Neural cell (in vitro differentiated cells): ENCODE results near the gene DCAF15. TPM values are rescaled to one million over a fixed set of nuclear protein-coding genes. Genes with fewer than 3 reads are reported as not detected.

Source experiments
- H2AFZ ChIP-seq: fragments of 200-600, 300-800 bp; sonication (generic), shearing (Covaris generic); 2 replicates; pipeline ENCODE4 v1.6.0; 2014; ENCODE audit warnings: low read depth, mild to moderate bottlenecking, antibody characterized with exemption, low read length, moderate library complexity
- H3F3A ChIP-seq: fragments of 200-600 bp; shearing (Covaris generic); 2 replicates; pipeline ENCODE4 v1.6.1; 2016; ENCODE audit warnings: mild to moderate bottlenecking, moderate library complexity, mixed read lengths, antibody characterized with exemption, low read length; ENCODE audit not compliant: insufficient read depth, poor library complexity, severe bottlenecking
- H3K27ac ChIP-seq: fragments of 200-600, 300-800 bp; sonication (generic), shearing (Covaris generic); 2 replicates; pipeline ENCODE4 v1.5.1; 2014; ENCODE audit warnings: mild to moderate bottlenecking, low read length, moderate library complexity
- H3K27me3 ChIP-seq: fragments of 300-800, 200-600 bp; sonication (generic), shearing (Covaris generic); 2 replicates; pipeline ENCODE4 v1.6.0; 2014; ENCODE audit warnings: mild to moderate bottlenecking, low read depth, low read length, moderate library complexity; ENCODE audit not compliant: insufficient read depth
- H3K36me3 ChIP-seq: fragments of 300-800, 200-600 bp; sonication (generic), shearing (Covaris generic); 2 replicates; pipeline ENCODE4 v1.5.1; 2014; ENCODE audit warnings: mild to moderate bottlenecking, antibody characterized with exemption, low read length, moderate library complexity; ENCODE audit not compliant: insufficient read depth
- H3K4me2 ChIP-seq: fragments of 300-800, 200-600 bp; sonication (generic), shearing (Covaris generic); 2 replicates; pipeline ENCODE4 v1.6.0; 2014; ENCODE audit warnings: mild to moderate bottlenecking, low read length
- H3K4me3 ChIP-seq: fragments of 300-800, 200-600 bp; sonication (generic), shearing (Covaris generic); 2 replicates; pipeline ENCODE4 v1.5.1; 2014; ENCODE audit warnings: mild to moderate bottlenecking, low read length, moderate library complexity
- H3K79me2 ChIP-seq: fragments of 200-600 bp; shearing (Covaris generic); replicated peaks from 2 replicates; pipeline ENCODE4 v1.6.0; 2014; ENCODE audit warnings: mild to moderate bottlenecking, low read length, moderate library complexity; ENCODE audit not compliant: insufficient read depth
- H3K9ac ChIP-seq: fragments of 300-800, 200-600 bp; sonication (generic), shearing (Covaris generic); 2 replicates; pipeline ENCODE4 v1.6.1; 2016; ENCODE audit warnings: mild to moderate bottlenecking, low read length, mixed read lengths
- H3K9me2 ChIP-seq: fragments of 200-600 bp; shearing (Covaris generic); 2 replicates; pipeline ENCODE4 v1.6.1; 2016; ENCODE audit warnings: mild to moderate bottlenecking, low read length, mixed read lengths; ENCODE audit not compliant: insufficient read depth
- H3K9me3 ChIP-seq: fragments of 200-600, 300-800 bp; sonication (generic), shearing (Covaris generic); 2 replicates; pipeline ENCODE4 v1.6.1; 2016; ENCODE audit warnings: mild to moderate bottlenecking, mixed run types, low read length, moderate library complexity, mixed read lengths
- H4K20me1 ChIP-seq: fragments of 200-600 bp; shearing (Covaris generic); 2 replicates; pipeline ENCODE4 v1.6.1; 2016; ENCODE audit warnings: mild to moderate bottlenecking, mixed run types; ENCODE audit not compliant: insufficient read depth
- CTCF ChIP-seq: fragments of 450-650 bp; IDR thresholded peaks from 2 replicates; pipeline ENCODE4 v1.5.1; 2014; ENCODE audit warnings: antibody characterized with exemption, mild to moderate bottlenecking, moderate library complexity; ENCODE audit not compliant: poor library complexity, severe bottlenecking
- EP300 ChIP-seq: fragments of 450-650 bp; conservative IDR thresholded peaks from 2 replicates; pipeline ENCODE4 v1.6.1; 2014; ENCODE audit warnings: antibody characterized with exemption, mild to moderate bottlenecking, moderate library complexity; ENCODE audit not compliant: poor library complexity, severe bottlenecking
- EZH2 ChIP-seq: fragments of 200-600, 300-800 bp; shearing (Covaris generic), sonication (generic); IDR thresholded peaks from 2 replicates; pipeline ENCODE4 v1.6.1; 2014; ENCODE audit warnings: antibody characterized with exemption, low read length, borderline replicate concordance, mild to moderate bottlenecking; ENCODE audit not compliant: insufficient read depth, poor library complexity, severe bottlenecking
- MXI1 ChIP-seq: fragments of 450-650 bp; conservative IDR thresholded peaks from 2 replicates; pipeline ENCODE4 v1.6.1; 2014; ENCODE audit warnings: antibody characterized with exemption, mild to moderate bottlenecking; ENCODE audit not compliant: poor library complexity, severe bottlenecking
- POLR2AphosphoS5 ChIP-seq: IDR thresholded peaks from 2 replicates; pipeline ENCODE4 v1.6.1; 2012
- RAD21 ChIP-seq: fragments of 450-650 bp; conservative IDR thresholded peaks from 2 replicates; pipeline ENCODE4 v1.6.1; 2014; ENCODE audit warnings: antibody characterized with exemption, mild to moderate bottlenecking, moderate library complexity
- REST ChIP-seq: IDR thresholded peaks from 2 replicates; pipeline ENCODE4 v1.6.1; 2012; ENCODE audit warnings: borderline replicate concordance
- SMC3 ChIP-seq: fragments of 450-650 bp; conservative IDR thresholded peaks from 2 replicates; pipeline ENCODE4 v1.6.1; 2014; ENCODE audit warnings: antibody characterized with exemption, mild to moderate bottlenecking, moderate library complexity; ENCODE audit not compliant: poor library complexity
- TAF1 ChIP-seq: IDR thresholded peaks from 2 replicates; pipeline ENCODE4 v1.6.1; 2012; ENCODE audit warnings: low read depth
- polyA plus RNA-seq: library from polyadenylated mRNA; depleted of rRNA; stranded (reverse); fragments of >200 nt; gene quantifications from 2 replicates; pipeline ENCODE4 v1.2.3, GENCODE V29; 2014

DCAF15 gene
- polyA plus RNA-seq, 1 donor from 2014 or later, result 39.4 TPM

GRCh38 chr19:13990085-13990484, 37.8 kb downstream of the DCAF15 start:
- TF ChIP-seq CTCF (no peak), MXI1 (no peak), TAF1 (no peak), EP300 (no peak), SMC3 (no peak), RAD21 (no peak), REST (no peak), POLR2AphosphoS5 (no peak), EZH2 (no peak)
- no peaks in the 10 kb centered on the region for H3K36me3 ChIP-seq

GRCh38 chr19:13992025-13992424, 39.7 kb downstream of the DCAF15 start:
- Histone ChIP-seq H3K4me3 (no peak overlapping the region), H3K79me2 (no peaks in the 10 kb centered on the region), H3K27me3 (no peaks in the 10 kb centered on the region), H4K20me1 (no peaks in the 10 kb centered on the region), H3K9me2 (no peaks in the 10 kb centered on the region), H3F3A (no peaks in the 10 kb centered on the region), H2AFZ (no peak overlapping the region), H3K9me3 (no peaks in the 10 kb centered on the region), H3K4me2 (no peak overlapping the region), H3K27ac (no peak overlapping the region), H3K36me3 (no peaks in the 10 kb centered on the region), H3K9ac (no peak overlapping the region)
- no peak for TF ChIP-seq CTCF
- no peak for TF ChIP-seq SMC3
- TF ChIP-seq RAD21, result no peak
- TF ChIP-seq POLR2AphosphoS5, result no peak
- no peak for TF ChIP-seq MXI1

More at GRCh38 chr19:13990085-13990484, 37.8 kb downstream of the DCAF15 start:
- Histone ChIP-seq H3K27me3 (no peaks in the 10 kb centered on the region), H3K4me2 (no peak overlapping the region), H3K9me3 (no peaks in the 10 kb centered on the region), H4K20me1 (no peaks in the 10 kb centered on the region), H3K4me3 (no peak overlapping the region), H3K9me2 (no peaks in the 10 kb centered on the region), H3K79me2 (no peaks in the 10 kb centered on the region), H3F3A (no peaks in the 10 kb centered on the region), H3K9ac (no peak overlapping the region), H2AFZ (no peak overlapping the region), H3K27ac (no peak overlapping the region)
